ENCODE data around the gene PLXNA1.

GRCh38 chr3:126989316-126990023 lies 6.6 kb downstream of the PLXNA1 start:
- TF ChIP-seq CTCF (IDR thresholded peaks at IDR 0.05) (no peak), POLR2A (IDR thresholded peaks at IDR 0.05) (no peak), EP300 (IDR thresholded peaks at IDR 0.05) (no peak)

All from ovary (tissue), 3 donors.